Upper lobe of left lung (tissue), 4 donors: ENCODE data around the gene NDUFAF2.

Experiments used
- CTCF ChIP-seq, 6 experiments: fragments of 450-650 bp in 4 of 6; fragments of 200-600 bp in 2 of 6; sonication (generic) in 2 of 6; IDR thresholded peaks; one replicate each; pipeline ENCODE4 v1.5.1; 2016 to 2019; ENCODE audit warnings: antibody characterized with exemption in 6 of 6
- POLR2A ChIP-seq, 4 donors: fragments of 450-650 bp; IDR thresholded peaks; one replicate each; pipeline ENCODE4 v1.5.1; 2016 to 2017; ENCODE audit warnings: antibody characterized with exemption in 4 of 4, mild to moderate bottlenecking in 2 of 4
- POLR2AphosphoS5 ChIP-seq, 2 donors: sonication (generic); formaldehyde crosslinking; IDR thresholded peaks; one replicate each; pipeline ENCODE4 v1.5.1; 2017; ENCODE audit warnings: antibody characterized with exemption in 2 of 2

GRCh38 chr5:61018062-61018461, 73.1 kb downstream of the NDUFAF2 start:
- no peak for TF ChIP-seq CTCF (IDR thresholded peaks at IDR 0.05)
- no peak for TF ChIP-seq POLR2AphosphoS5 (IDR thresholded peaks at IDR 0.05)
- TF ChIP-seq POLR2A (IDR thresholded peaks at IDR 0.05): no peak
